ENCODE data around the gene FUT2.
A peak's percentile ranks its signal among the peaks of the same experiment; 100 is the strongest.

The FUT2 gene

DNA sequence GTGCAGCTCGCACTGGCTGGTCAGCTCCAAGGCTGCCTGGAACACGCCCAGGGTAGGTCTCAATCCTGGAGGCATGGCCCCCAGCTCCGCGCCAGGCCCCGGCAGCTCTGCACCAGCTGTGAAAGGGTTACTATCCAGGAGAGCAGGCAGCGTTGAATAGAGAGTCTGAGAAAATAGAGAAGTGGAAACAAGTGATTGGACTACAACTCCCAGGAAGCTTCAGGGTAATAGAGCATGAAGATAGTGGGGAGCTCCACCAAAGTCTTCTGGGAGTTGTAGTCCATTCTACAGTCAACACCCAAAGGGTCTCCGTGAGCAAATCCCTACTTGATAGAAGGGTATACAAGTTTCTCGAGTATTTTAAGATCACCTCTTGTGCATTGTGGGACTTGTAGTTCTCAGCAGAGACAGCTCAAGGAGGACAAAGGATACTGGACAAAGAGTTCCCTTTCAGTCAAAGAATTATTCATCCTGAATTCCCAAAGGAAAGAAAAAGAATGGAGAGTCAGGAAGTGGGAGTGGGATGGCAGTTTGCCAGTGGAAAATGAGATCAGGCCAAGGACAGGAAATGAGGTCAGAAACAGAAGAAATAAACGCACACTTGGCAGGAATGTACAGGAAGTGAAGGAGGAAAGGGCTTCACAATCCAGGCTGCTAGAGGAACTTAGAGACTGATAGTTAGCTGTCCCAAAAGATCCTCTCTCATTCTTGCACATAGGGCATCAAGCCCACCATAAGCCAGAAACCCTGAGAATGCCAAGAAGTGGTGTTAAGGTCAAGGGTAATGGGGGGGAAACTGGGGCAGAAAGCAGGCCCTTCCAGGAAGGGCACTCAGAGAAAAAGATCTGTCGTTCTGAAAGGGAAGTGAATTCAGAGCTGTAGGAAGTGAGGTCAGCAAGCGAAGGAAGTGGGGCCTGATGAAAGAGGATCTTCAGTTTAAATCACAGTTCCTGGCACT, 29.3 kb downstream of the FUT2 start (continued):
- TF ChIP-seq, protein P1, sequence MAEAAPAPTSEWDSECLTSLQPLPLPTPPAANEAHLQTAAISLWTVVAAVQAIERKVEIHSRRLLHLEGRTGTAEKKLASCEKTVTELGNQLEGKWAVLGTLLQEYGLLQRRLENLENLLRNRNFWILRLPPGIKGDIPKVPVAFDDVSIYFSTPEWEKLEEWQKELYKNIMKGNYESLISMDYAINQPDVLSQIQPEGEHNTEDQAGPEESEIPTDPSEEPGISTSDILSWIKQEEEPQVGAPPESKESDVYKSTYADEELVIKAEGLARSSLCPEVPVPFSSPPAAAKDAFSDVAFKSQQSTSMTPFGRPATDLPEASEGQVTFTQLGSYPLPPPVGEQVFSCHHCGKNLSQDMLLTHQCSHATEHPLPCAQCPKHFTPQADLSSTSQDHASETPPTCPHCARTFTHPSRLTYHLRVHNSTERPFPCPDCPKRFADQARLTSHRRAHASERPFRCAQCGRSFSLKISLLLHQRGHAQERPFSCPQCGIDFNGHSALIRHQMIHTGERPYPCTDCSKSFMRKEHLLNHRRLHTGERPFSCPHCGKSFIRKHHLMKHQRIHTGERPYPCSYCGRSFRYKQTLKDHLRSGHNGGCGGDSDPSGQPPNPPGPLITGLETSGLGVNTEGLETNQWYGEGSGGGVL (tag by site-specific recombination; IDR thresholded peaks at IDR 0.05) = peak; percentile 18; the same call in 1 of the 2 replicates
- no peak for TF ChIP-seq ZNF473 (tag by site-specific recombination; IDR thresholded peaks at IDR 0.05)
- TF ChIP-seq ZNF366 (tag by site-specific recombination; conservative IDR thresholded peaks at IDR 0.05) = peak; percentile 70
- TF ChIP-seq SP7 (tag by site-specific recombination; IDR thresholded peaks at IDR 0.05) = peak; percentile 77
- TF ChIP-seq ZNF580 (tag by site-specific recombination; IDR thresholded peaks at IDR 0.05) = 0 out of 2 replicates have a peak, but pooled peaks have one; percentile 26
- TF ChIP-seq SP2 (tag by site-specific recombination; IDR thresholded peaks at IDR 0.05) = peak; percentile 56
- peak; percentile 56 for TF ChIP-seq ZFHX2 (tag by site-specific recombination; conservative IDR thresholded peaks at IDR 0.05)
- no peak for TF ChIP-seq TCF7L2 (IDR thresholded peaks at IDR 0.05; ENCODE audit: borderline replicate concordance, low read depth, low read length)
- peak; percentile 93 for TF ChIP-seq ZNF335 (tag by site-specific recombination; conservative IDR thresholded peaks at IDR 0.05)
- TF ChIP-seq, protein P2, sequence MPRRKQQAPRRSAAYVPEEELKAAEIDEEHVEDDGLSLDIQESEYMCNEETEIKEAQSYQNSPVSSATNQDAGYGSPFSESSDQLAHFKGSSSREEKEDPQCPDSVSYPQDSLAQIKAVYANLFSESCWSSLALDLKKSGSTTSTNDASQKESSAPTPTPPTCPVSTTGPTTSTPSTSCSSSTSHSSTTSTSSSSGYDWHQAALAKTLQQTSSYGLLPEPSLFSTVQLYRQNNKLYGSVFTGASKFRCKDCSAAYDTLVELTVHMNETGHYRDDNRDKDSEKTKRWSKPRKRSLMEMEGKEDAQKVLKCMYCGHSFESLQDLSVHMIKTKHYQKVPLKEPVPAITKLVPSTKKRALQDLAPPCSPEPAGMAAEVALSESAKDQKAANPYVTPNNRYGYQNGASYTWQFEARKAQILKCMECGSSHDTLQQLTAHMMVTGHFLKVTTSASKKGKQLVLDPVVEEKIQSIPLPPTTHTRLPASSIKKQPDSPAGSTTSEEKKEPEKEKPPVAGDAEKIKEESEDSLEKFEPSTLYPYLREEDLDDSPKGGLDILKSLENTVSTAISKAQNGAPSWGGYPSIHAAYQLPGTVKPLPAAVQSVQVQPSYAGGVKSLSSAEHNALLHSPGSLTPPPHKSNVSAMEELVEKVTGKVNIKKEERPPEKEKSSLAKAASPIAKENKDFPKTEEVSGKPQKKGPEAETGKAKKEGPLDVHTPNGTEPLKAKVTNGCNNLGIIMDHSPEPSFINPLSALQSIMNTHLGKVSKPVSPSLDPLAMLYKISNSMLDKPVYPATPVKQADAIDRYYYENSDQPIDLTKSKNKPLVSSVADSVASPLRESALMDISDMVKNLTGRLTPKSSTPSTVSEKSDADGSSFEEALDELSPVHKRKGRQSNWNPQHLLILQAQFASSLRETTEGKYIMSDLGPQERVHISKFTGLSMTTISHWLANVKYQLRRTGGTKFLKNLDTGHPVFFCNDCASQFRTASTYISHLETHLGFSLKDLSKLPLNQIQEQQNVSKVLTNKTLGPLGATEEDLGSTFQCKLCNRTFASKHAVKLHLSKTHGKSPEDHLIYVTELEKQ (tag by site-specific recombination; IDR thresholded peaks at IDR 0.05; ENCODE audit: borderline replicate concordance) = no peak
- peak; percentile 58; the same call in 1 of the 2 replicates for TF ChIP-seq ZNF362 (tag by site-specific recombination; IDR thresholded peaks at IDR 0.05)
- TF ChIP-seq ZBTB10 (tag by site-specific recombination; IDR thresholded peaks at IDR 0.05) = peak; percentile 61; the same call in 1 of the 2 replicates
- TF ChIP-seq ZNF558 (tag by site-specific recombination; IDR thresholded peaks at IDR 0.05) = no peak; the same call in 1 of the 2 replicates
- peak; percentile 72 for TF ChIP-seq PRDM1 (tag by site-specific recombination; IDR thresholded peaks at IDR 0.05)
- peak; percentile 83 for TF ChIP-seq IKZF3 (tag by site-specific recombination; IDR thresholded peaks at IDR 0.05)
- TF ChIP-seq ZNF488 (tag by site-specific recombination; IDR thresholded peaks at IDR 0.05) = no peak
- TF ChIP-seq ZBTB17 (tag by site-specific recombination; IDR thresholded peaks at IDR 0.05) = peak; percentile 91
- TF ChIP-seq, protein P3, sequence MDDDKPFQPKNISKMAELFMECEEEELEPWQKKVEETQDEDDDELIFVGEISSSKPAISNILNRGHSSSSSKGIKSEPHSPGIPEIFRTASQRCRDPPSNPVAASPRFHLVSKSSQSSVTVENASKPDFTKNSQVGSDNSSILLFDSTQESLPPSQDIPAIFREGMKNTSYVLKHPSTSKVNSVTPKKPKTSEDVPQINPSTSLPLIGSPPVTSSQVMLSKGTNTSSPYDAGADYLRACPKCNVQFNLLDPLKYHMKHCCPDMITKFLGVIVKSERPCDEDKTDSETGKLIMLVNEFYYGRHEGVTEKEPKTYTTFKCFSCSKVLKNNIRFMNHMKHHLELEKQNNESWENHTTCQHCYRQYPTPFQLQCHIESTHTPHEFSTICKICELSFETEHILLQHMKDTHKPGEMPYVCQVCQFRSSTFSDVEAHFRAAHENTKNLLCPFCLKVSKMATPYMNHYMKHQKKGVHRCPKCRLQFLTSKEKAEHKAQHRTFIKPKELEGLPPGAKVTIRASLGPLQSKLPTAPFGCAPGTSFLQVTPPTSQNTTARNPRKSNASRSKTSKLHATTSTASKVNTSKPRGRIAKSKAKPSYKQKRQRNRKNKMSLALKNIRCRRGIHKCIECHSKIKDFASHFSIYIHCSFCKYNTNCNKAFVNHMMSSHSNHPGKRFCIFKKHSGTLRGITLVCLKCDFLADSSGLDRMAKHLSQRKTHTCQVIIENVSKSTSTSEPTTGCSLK (tag by site-specific recombination; IDR thresholded peaks at IDR 0.05) = no peak
- TF ChIP-seq, protein P4, sequence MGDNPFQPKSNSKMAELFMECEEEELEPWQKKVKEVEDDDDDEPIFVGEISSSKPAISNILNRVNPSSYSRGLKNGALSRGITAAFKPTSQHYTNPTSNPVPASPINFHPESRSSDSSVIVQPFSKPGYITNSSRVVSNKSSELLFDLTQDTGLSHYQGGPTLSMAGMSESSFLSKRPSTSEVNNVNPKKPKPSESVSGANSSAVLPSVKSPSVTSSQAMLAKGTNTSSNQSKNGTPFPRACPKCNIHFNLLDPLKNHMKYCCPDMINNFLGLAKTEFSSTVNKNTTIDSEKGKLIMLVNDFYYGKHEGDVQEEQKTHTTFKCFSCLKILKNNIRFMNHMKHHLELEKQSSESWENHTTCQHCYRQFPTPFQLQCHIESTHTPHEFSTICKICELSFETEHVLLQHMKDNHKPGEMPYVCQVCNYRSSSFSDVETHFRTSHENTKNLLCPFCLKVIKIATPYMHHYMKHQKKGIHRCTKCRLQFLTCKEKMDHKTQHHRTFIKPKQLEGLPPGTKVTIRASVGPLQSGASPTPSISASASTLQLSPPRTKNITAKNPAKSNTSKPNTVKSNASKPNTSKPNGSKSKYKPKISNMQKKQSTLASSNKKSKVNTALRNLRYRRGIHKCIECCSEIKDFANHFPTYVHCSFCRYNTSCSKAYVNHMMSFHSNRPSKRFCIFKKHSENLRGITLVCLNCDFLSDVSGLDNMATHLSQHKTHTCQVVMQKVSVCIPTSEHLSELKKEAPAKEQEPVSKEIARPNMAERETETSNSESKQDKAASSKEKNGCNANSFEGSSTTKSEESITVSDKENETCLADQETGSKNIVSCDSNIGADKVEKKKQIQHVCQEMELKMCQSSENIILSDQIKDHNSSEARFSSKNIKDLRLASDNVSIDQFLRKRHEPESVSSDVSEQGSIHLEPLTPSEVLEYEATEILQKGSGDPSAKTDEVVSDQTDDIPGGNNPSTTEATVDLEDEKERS (tag by site-specific recombination; IDR thresholded peaks at IDR 0.05) = no peak
- TF ChIP-seq ZNF202 (tag by site-specific recombination; IDR thresholded peaks at IDR 0.05; ENCODE audit: borderline replicate concordance) = no peak

Measured in HEK293 (cell line).